VCaP (cell line): Measurements from ENCODE around the gene PCSK5.

Experiments
- H3K27ac ChIP-seq: fragments of 450-650 bp; 2 replicates; pipeline ENCODE4 v1.5.1; 2017
- TF ChIP-seq, protein P1 (sequence below): fragments of 450-650 bp; conservative IDR thresholded peaks from 2 replicates; pipeline ENCODE4 v1.5.1; 2017; ENCODE audit warnings: mild to moderate bottlenecking, moderate library complexity

The PCSK5 gene

DNA sequence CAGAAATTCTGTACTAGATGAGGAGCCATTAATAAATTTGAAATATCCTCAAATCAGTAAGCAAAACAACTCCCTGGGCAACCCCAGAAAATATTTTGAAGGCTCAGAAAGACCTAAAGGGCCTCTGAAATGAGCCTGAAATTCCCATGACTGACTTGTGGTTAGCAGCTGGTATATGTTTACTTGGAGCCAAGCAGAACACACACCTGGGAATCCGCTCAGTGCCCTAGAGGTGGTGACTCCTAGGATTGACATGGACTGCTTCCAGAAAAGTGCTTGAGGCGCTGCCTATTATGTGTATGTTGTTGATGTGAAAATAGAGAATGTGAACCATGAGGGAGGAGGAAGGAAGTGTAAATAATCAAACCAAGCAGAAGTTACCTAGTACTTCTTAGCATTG lies 489.0 kb downstream of the PCSK5 start:
- TF ChIP-seq, protein P1, sequence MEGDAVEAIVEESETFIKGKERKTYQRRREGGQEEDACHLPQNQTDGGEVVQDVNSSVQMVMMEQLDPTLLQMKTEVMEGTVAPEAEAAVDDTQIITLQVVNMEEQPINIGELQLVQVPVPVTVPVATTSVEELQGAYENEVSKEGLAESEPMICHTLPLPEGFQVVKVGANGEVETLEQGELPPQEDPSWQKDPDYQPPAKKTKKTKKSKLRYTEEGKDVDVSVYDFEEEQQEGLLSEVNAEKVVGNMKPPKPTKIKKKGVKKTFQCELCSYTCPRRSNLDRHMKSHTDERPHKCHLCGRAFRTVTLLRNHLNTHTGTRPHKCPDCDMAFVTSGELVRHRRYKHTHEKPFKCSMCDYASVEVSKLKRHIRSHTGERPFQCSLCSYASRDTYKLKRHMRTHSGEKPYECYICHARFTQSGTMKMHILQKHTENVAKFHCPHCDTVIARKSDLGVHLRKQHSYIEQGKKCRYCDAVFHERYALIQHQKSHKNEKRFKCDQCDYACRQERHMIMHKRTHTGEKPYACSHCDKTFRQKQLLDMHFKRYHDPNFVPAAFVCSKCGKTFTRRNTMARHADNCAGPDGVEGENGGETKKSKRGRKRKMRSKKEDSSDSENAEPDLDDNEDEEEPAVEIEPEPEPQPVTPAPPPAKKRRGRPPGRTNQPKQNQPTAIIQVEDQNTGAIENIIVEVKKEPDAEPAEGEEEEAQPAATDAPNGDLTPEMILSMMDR = no peak
- H3K27ac ChIP-seq = no peak overlapping the region

DNA sequence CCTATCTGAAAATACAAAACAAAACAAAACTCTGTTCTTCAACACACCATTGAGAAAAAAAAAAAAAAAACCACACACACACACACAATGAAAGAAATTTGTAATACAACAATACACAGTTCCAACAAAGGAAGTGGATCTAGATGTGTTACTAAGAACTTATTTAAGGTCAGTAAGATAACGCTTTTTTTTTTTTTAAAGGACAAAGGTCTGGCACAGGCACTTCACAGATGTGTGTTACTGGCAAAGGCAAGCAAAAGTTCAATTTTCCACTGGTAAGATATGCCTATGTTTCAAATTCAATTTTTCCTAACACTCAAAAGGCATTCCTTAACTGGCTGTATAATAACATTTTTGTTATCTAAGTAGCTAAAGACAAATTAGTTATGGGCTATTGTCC lies 500.2 kb downstream of the PCSK5 start:
- TF ChIP-seq, protein P1 = no peak
- H3K27ac ChIP-seq = no peak overlapping the region

DNA sequence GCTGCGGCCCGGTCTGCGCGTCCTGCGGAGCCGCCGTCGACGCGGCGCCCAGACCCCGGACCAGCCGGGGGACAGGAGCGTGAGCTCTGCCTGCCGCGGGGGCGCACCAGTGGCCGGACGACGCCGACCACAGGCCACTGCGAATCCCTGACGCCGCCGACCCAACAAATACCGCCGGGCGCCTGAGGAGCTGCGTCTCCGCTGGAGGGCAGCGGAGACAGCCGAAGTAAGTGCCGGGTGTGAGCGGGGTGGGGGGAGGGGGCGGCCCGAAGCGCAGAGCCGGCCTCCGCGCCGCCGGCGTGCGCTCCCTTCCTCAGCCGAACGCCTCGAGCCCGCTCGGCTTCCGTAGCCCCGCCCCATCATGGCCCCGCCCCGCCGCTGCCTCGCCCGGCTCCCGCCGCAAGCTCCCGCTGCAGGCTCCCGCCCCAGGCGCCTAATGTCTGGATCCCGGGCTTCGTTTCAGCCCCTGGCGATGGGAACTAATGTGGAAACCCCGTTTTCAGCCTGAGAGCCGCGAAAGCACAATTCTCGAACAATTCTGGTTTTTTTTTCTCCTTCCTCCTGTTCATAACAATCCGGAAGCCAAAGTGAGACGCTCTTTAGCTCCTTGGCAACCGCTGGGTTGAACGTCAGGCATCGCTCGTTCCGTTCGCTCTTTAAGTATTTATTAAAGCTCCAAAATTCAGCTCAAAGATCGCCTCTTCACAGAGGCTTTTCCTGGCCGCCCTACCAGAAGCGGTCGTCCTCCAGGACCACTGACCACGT lies 503.9 kb downstream of the PCSK5 start, which contains the start of gene RFK:
TSS of gene RFK (minus strand) at position 232 of the 765 bp plus-strand sequence. CDS start 255 bp downstream, outside the sequence.
- H3K27ac ChIP-seq = peak within 1 kb of the TSS; percentile 90
- TF ChIP-seq, protein P1 = peak; percentile 66

DNA sequence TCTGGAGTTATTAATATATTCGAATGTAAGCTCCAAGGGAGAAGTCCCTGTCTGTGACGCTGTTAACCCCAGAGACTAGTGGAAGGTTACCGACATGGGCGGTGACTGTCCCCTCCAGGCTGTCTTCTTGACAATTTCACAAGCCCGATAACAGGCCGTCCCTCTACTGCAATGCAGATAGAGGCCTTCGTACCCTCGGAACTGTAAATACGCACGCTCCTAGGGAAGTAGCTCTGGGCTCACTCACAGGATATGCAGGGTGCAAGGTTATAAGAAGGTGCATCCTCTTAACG lies 504.4 kb downstream of the PCSK5 start:
- peak overlapping the region; percentile 90 for H3K27ac ChIP-seq

DNA sequence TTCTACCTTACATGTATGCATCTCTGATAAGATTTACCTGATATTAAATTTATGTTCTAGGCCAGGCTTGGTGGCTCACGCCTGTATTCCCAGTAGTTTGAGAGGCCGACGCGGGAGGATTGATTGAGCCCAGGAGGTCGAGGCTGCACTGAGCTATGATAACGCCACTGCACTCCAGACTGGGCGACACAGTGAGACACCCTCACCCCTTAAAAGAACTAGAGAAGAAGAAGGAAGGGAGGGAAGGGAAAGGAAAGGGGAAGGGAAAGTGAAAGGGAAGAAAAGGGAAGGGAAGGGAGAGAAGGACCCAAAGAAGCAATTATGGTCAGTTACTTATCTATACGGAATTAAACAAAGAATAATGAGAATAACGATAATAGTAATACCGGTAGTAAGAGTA lies 504.9 kb downstream of the PCSK5 start:
- TF ChIP-seq, protein P1 = no peak
- H3K27ac ChIP-seq = peak overlapping the region; percentile 90

More for the DNA sequence above, 504.4 kb downstream of the PCSK5 start:
- TF ChIP-seq, protein P1 = no peak

DNA sequence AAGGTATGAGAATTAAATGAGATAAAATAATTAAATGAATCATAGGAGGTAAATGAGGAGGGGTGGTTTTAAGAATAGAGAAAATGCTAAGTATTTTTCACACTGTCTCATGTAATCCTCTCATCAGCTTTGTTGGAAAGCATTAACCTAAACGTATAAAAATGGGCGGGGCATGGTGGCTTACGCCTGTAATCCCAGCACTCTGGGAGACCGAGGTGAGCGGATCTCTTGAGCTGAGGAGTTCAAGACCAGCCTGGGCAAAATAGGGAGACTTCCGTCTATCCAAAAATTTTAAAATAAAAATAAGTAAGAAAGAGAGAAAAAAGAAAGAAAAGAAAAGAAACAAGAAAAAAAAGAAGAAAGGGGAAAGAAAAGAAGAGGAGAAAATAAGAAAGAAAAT lies 505.7 kb downstream of the PCSK5 start:
- H3K27ac ChIP-seq = peak overlapping the region; percentile 90
- TF ChIP-seq, protein P1 = no peak

DNA sequence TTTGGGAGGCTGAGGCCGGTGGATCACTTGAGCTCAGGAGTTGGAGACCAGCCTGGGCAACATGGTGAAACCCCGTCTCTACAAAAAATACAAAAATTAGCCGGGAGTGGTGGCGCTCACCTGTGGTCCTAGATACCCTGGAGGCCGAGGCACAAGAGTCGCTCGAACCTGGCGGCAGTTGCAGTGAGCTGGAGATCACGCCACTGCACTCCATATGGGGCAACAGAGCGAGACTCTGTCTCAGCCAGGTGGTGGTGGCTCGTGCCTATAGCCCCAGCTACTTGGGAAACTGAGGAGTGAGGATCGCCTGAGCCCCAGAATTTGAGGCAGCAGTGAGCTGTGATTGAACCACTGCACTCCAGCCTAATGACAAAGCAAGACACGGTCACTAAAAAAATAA lies 506.1 kb downstream of the PCSK5 start:
- H3K27ac ChIP-seq = peak overlapping the region; percentile 90
- TF ChIP-seq, protein P1 = no peak
